Measurements from ENCODE around the gene ADAP1.

ADAP1 gene

GRCh38 chr7:994592-995308 lies 40.3 kb upstream of the ADAP1 start:
- Histone ChIP-seq H3K36me3 (ENCODE audit: control insufficient read depth, insufficient read depth, low read length) (no peaks in the 10 kb centered on the region), H3K27me3 (ENCODE audit: control insufficient read depth, insufficient read depth, low read length) (no peaks in the 10 kb centered on the region), H3K4me2 (ENCODE audit: low read length) (no peak overlapping the region), H3K9me3 (ENCODE audit: control insufficient read depth, low read length) (no peaks in the 10 kb centered on the region), H3K9ac (no peak overlapping the region), H3K27ac (no peak overlapping the region), H3K4me1 (no peaks in the 10 kb centered on the region), H3K4me3 (ENCODE audit: low read depth, low read length) (no peak overlapping the region), H2AFZ (no peak overlapping the region), H3K79me2 (no peaks in the 10 kb centered on the region)
- TF ChIP-seq CTCF (IDR thresholded peaks at IDR 0.05): no peak

- peak; percentile 100 for TF ChIP-seq CTCF (IDR thresholded peaks at IDR 0.05)
- Histone ChIP-seq H3K27me3 (ENCODE audit: control insufficient read depth, insufficient read depth, low read length) (no peaks in the 10 kb centered on the region), H3K9me3 (ENCODE audit: control insufficient read depth, low read length) (no peaks in the 10 kb centered on the region), H3K27ac (no peak overlapping the region), H3K9ac (no peak overlapping the region), H3K4me1 (peaks cover 2% of the 10 kb centered on the region), H2AFZ (no peak overlapping the region), H3K79me2 (no peaks in the 10 kb centered on the region), H3K4me3 (ENCODE audit: low read depth, low read length) (no peak overlapping the region), H3K4me2 (ENCODE audit: low read length) (no peak overlapping the region), H3K36me3 (ENCODE audit: control insufficient read depth, insufficient read depth, low read length) (no peaks in the 10 kb centered on the region)
These were observed 38.5 kb upstream of the ADAP1 start for GRCh38 chr7:992709-993607.

GRCh38 chr7:991729-992656 lies 37.5 kb upstream of the ADAP1 start:
- Histone ChIP-seq H3K36me3 (ENCODE audit: control insufficient read depth, insufficient read depth, low read length) (no peaks in the 10 kb centered on the region), H3K27me3 (ENCODE audit: control insufficient read depth, insufficient read depth, low read length) (no peaks in the 10 kb centered on the region), H3K27ac (no peak overlapping the region), H3K9me3 (ENCODE audit: control insufficient read depth, low read length) (no peaks in the 10 kb centered on the region), H3K79me2 (no peaks in the 10 kb centered on the region), H2AFZ (no peak overlapping the region), H3K4me2 (ENCODE audit: low read length) (no peak overlapping the region), H3K4me3 (ENCODE audit: low read depth, low read length) (no peak overlapping the region), H3K4me1 (peaks cover 2% of the 10 kb centered on the region), H3K9ac (no peak overlapping the region)
- no peak for TF ChIP-seq CTCF (IDR thresholded peaks at IDR 0.05)

GRCh38 chr7:990933-991728 lies 36.7 kb upstream of the ADAP1 start:
- no peak overlapping the region for H3K4me3 ChIP-seq (ENCODE audit: low read depth, low read length)
- no peaks in the 10 kb centered on the region for H3K27me3 ChIP-seq (ENCODE audit: control insufficient read depth, insufficient read depth, low read length)
- H3K27ac ChIP-seq: no peak overlapping the region
- H3K4me2 ChIP-seq (ENCODE audit: low read length): no peak overlapping the region
- TF ChIP-seq CTCF (IDR thresholded peaks at IDR 0.05): no peak
- H3K79me2 ChIP-seq: no peaks in the 10 kb centered on the region
- H3K36me3 ChIP-seq (ENCODE audit: control insufficient read depth, insufficient read depth, low read length): no peaks in the 10 kb centered on the region
- H2AFZ ChIP-seq: no peak overlapping the region
- no peaks in the 10 kb centered on the region for H3K9me3 ChIP-seq (ENCODE audit: control insufficient read depth, low read length)
- no peak overlapping the region for H3K9ac ChIP-seq
- peaks cover 2% of the 10 kb centered on the region for H3K4me1 ChIP-seq

Measured in parathyroid adenoma (tissue), 2 donors.